Immature natural killer cell (primary cell): Measurements from ENCODE around the gene POLR3F. TPM values are rescaled to one million over a fixed set of nuclear protein-coding genes. Genes with fewer than 3 reads are reported as not detected.

Experiments used
- polyA plus RNA-seq, 3 donors: library from polyadenylated mRNA; unstranded; fragments of 300-500 nt; fragmentation: Illumina TruSeq; gene quantifications; one replicate each; pipeline ENCODE4 v1.2.3, GENCODE V29; 2021

POLR3F gene
- polyA plus RNA-seq, 3 donors from 2014 or later, result 4.3 to 6.2 (median 4.4) TPM

Other genes with a start within 250 kb of the POLR3F start
- gene ZNF133, start 178.9 kb upstream of the POLR3F start, polyA plus RNA-seq, result 1 to 10 TPM; 3.2 to 6.5 (median 5.4) TPM
- 1 to 10 TPM in 2 of 3 donors, not detected in 1; 1.2 to 1.6 TPM for gene DZANK1, start 360 bp upstream of the POLR3F start, polyA plus RNA-seq
- 1 to 10 TPM; 3.4 to 9.8 (median 9.7) TPM for gene RBBP9, start 29.8 kb downstream of the POLR3F start, polyA plus RNA-seq
- 100 to 1,000 TPM in 1 of 3 donors, 10 to 100 TPM in 2; 44.1 to 109 (median 67.7) TPM for gene SEC23B, start 40.5 kb downstream of the POLR3F start, polyA plus RNA-seq
- gene SMIM26, start 100.0 kb downstream of the POLR3F start, polyA plus RNA-seq, result 100 to 1,000 TPM; 175 to 216 (median 181) TPM
- gene DTD1, start 120.7 kb downstream of the POLR3F start, polyA plus RNA-seq, result 10 to 100 TPM; 47.4 to 68.3 (median 66.6) TPM